Neutrophil (primary cell): ENCODE data around the gene STAB1.

Experiments used
- H3K27ac ChIP-seq: fragments of 200-600 bp; sonication (generic); 2 replicates; pipeline ENCODE4 v1.5.1; 2016; ENCODE audit warnings: mild to moderate bottlenecking, moderate library complexity
- H3K27me3 ChIP-seq: fragments of 200-600 bp; sonication (generic); 2 replicates; pipeline ENCODE4 v1.6.0; 2016; ENCODE audit warnings: mild to moderate bottlenecking
- H3K36me3 ChIP-seq: fragments of 200-600 bp; sonication (generic); 2 replicates; pipeline ENCODE4 v1.5.1; 2017
- H3K4me1 ChIP-seq, 2 experiments: fragments of 200-600 bp in 1 of 2; sonication (generic) in 1 of 2; 1 replicate in 1 of 2; 2 replicates in 1 of 2; pipeline versions ENCODE4 v1.5.1 to v1.6.1; 2013 to 2016; ENCODE audit warnings: low read depth in 1 of 2, low read length in 1 of 2, mild to moderate bottlenecking in 1 of 2, moderate library complexity in 1 of 2; ENCODE audit not compliant: control insufficient read depth in 1 of 2, insufficient read depth in 1 of 2
- H3K4me3 ChIP-seq, 2 experiments: fragments of 200-600 bp in 1 of 2; sonication (generic) in 1 of 2; 1 replicate in 1 of 2; 2 replicates in 1 of 2; pipeline ENCODE4 v1.5.1; 2013 to 2016; ENCODE audit warnings: low read depth in 1 of 2, low read length in 1 of 2, mild to moderate bottlenecking in 1 of 2, moderate library complexity in 1 of 2
- H3K9me3 ChIP-seq: fragments of 200-600 bp; sonication (generic); 2 replicates; pipeline ENCODE4 v1.5.1; 2016
- CTCF ChIP-seq: fragments of 200-600 bp; sonication (generic); IDR thresholded peaks from 2 replicates; pipeline ENCODE4 v1.5.1; 2016; ENCODE audit warnings: antibody characterized with exemption

Gene STAB1

GRCh38 chr3:52470920-52471319 lies 24.2 kb upstream of the STAB1 start:
- no peak overlapping the region for H3K4me3 ChIP-seq
- H3K36me3 ChIP-seq: peaks cover 56% of the 10 kb centered on the region

GRCh38 chr3:52471371-52472238 lies 23.5 kb upstream of the STAB1 start:
- Histone ChIP-seq H3K4me3 (no peak overlapping the region), H3K4me1 (peaks cover 3 to 4% of the 10 kb centered on the region in 2 experiments)
- peak; percentile 37 for TF ChIP-seq CTCF

More at GRCh38 chr3:52470920-52471319, 24.2 kb upstream of the STAB1 start:
- TF ChIP-seq CTCF: no peak
- Histone ChIP-seq H3K27ac (no peak overlapping the region), H3K27me3 (no peaks in the 10 kb centered on the region), H3K4me1 (peaks cover 1 to 2% of the 10 kb centered on the region in 2 experiments), H3K9me3 (no peaks in the 10 kb centered on the region)

GRCh38 chr3:52472239-52473000 lies 22.7 kb upstream of the STAB1 start:
- H3K27ac ChIP-seq: no peak overlapping the region
- TF ChIP-seq CTCF: no peak
- peaks cover 3 to 4% of the 10 kb centered on the region in 2 experiments for H3K4me1 ChIP-seq
- peaks cover 71% of the 10 kb centered on the region for H3K36me3 ChIP-seq
- no peaks in the 10 kb centered on the region for H3K9me3 ChIP-seq
- no peaks in the 10 kb centered on the region for H3K27me3 ChIP-seq
- no peak overlapping the region for H3K4me3 ChIP-seq

More at GRCh38 chr3:52471371-52472238, 23.5 kb upstream of the STAB1 start:
- peaks cover 62% of the 10 kb centered on the region for H3K36me3 ChIP-seq
- no peaks in the 10 kb centered on the region for H3K27me3 ChIP-seq
- no peaks in the 10 kb centered on the region for H3K9me3 ChIP-seq
- H3K27ac ChIP-seq: no peak overlapping the region

GRCh38 chr3:52473026-52473425 lies 22.1 kb upstream of the STAB1 start:
- H3K4me3 ChIP-seq: no peak overlapping the region
- peaks cover 77% of the 10 kb centered on the region for H3K36me3 ChIP-seq
- peaks cover 3 to 4% of the 10 kb centered on the region in 2 experiments for H3K4me1 ChIP-seq
- H3K27me3 ChIP-seq: no peaks in the 10 kb centered on the region
- TF ChIP-seq CTCF: no peak
- H3K27ac ChIP-seq: no peak overlapping the region
- H3K9me3 ChIP-seq: no peaks in the 10 kb centered on the region

- Histone ChIP-seq H3K9me3 (no peaks in the 10 kb centered on the region), H3K27me3 (no peaks in the 10 kb centered on the region), H3K4me1 (peaks cover 3 to 4% of the 10 kb centered on the region in 2 experiments), H3K27ac (no peak overlapping the region), H3K4me3 (no peak overlapping the region), H3K36me3 (peaks cover 100% of the 10 kb centered on the region)
- no peak for TF ChIP-seq CTCF
These were observed 17.9 kb upstream of the STAB1 start for GRCh38 chr3:52477076-52477795.
